ENCODE data around the gene RPL38.

The RPL38 gene

GRCh38 chr17:74190807-74191406 lies 12.6 kb upstream of the RPL38 start:
- no peak for DNase-seq
- no peak for ATAC-seq (replicated peaks)
- H3K36me3 Mint-ChIP-seq (ENCODE audit: insufficient read depth) = peaks cover 6% of the 10 kb centered on the region

GRCh38 chr17:74192950-74193781 lies 10.3 kb upstream of the RPL38 start:
- ATAC-seq (replicated peaks) = no peak
- H3K4me3 Mint-ChIP-seq = no peak overlapping the region

More at GRCh38 chr17:74190807-74191406, 12.6 kb upstream of the RPL38 start:
- Mint-ChIP-seq H3K27ac (no peak overlapping the region), H3K4me1 (ENCODE audit: low read depth in 2 of 2) (peaks cover 0 to 5% of the 10 kb centered on the region in 2 donors), H3K27me3 (peaks cover 46 to 88% of the 10 kb centered on the region in 2 donors), H3K9me3 (no peaks in the 10 kb centered on the region), H3K4me3 (no peak overlapping the region)

GRCh38 chr17:74194682-74195081 lies 8.8 kb upstream of the RPL38 start:
- DNase-seq (no peak), ATAC-seq (replicated peaks) (no peak)
- H3K4me1 Mint-ChIP-seq (ENCODE audit: low read depth in 2 of 2) = peaks cover 3 to 9% of the 10 kb centered on the region in 2 donors
- H3K36me3 Mint-ChIP-seq (ENCODE audit: insufficient read depth) = peaks cover 3% of the 10 kb centered on the region
- no peaks in the 10 kb centered on the region for H3K9me3 Mint-ChIP-seq
- H3K27me3 Mint-ChIP-seq = peaks cover 60 to 92% of the 10 kb centered on the region in 2 donors
- H3K4me3 Mint-ChIP-seq = no peak overlapping the region
- H3K27ac Mint-ChIP-seq = no peak overlapping the region

More at GRCh38 chr17:74192950-74193781, 10.3 kb upstream of the RPL38 start:
- Mint-ChIP-seq H3K9me3 (no peaks in the 10 kb centered on the region), H3K27ac (no peak overlapping the region), H3K4me1 (ENCODE audit: low read depth in 2 of 2) (peaks cover 0 to 5% of the 10 kb centered on the region in 2 donors), H3K27me3 (peaks cover 52 to 88% of the 10 kb centered on the region in 2 donors), H3K36me3 (ENCODE audit: insufficient read depth) (peaks cover 6% of the 10 kb centered on the region)
- no peak for DNase-seq

- H3K27ac Mint-ChIP-seq = no peak overlapping the region
- DNase-seq (no peak), ATAC-seq (replicated peaks) (no peak)
- peaks cover 79 to 100% of the 10 kb centered on the region in 2 donors for H3K27me3 Mint-ChIP-seq
- no peak overlapping the region for H3K4me3 Mint-ChIP-seq
- H3K4me1 Mint-ChIP-seq (ENCODE audit: low read depth in 2 of 2) = peaks cover 4 to 10% of the 10 kb centered on the region in 2 donors
- no peaks in the 10 kb centered on the region for H3K9me3 Mint-ChIP-seq
- H3K36me3 Mint-ChIP-seq (ENCODE audit: insufficient read depth) = peaks cover 5% of the 10 kb centered on the region
Measured at GRCh38 chr17:74196541-74197317, 6.7 kb upstream of the RPL38 start.

GRCh38 chr17:74197801-74198200 lies 5.7 kb upstream of the RPL38 start:
- no peak overlapping the region for H3K4me3 Mint-ChIP-seq
- ATAC-seq (replicated peaks) = no peak
- peaks cover 12% of the 10 kb centered on the region for H3K36me3 Mint-ChIP-seq (ENCODE audit: insufficient read depth)
- H3K4me1 Mint-ChIP-seq (ENCODE audit: low read depth in 2 of 2) = peaks cover 4 to 10% of the 10 kb centered on the region in 2 donors
- H3K27me3 Mint-ChIP-seq = peaks cover 85 to 99% of the 10 kb centered on the region in 2 donors
- H3K27ac Mint-ChIP-seq = no peak overlapping the region
- H3K9me3 Mint-ChIP-seq = no peaks in the 10 kb centered on the region
- DNase-seq = no peak

GRCh38 chr17:74198694-74199093 lies 4.8 kb upstream of the RPL38 start:
- H3K27me3 Mint-ChIP-seq = peaks cover 82 to 90% of the 10 kb centered on the region in 2 donors
- DNase-seq (no peak), ATAC-seq (replicated peaks) (no peak)
- peaks cover 13 to 17% of the 10 kb centered on the region in 2 donors for H3K4me1 Mint-ChIP-seq (ENCODE audit: low read depth in 2 of 2)
- H3K9me3 Mint-ChIP-seq = no peaks in the 10 kb centered on the region
- no peak overlapping the region for H3K4me3 Mint-ChIP-seq
- H3K27ac Mint-ChIP-seq = peak overlapping the region in 1 of 2 donors; percentile 78
- H3K36me3 Mint-ChIP-seq (ENCODE audit: insufficient read depth) = peaks cover 21% of the 10 kb centered on the region

- Mint-ChIP-seq H3K4me3 (no peak overlapping the region), H3K27me3 (peaks cover 78 to 82% of the 10 kb centered on the region in 2 donors), H3K27ac (peak overlapping the region in 1 of 2 donors; percentile 78), H3K9me3 (no peaks in the 10 kb centered on the region), H3K4me1 (ENCODE audit: low read depth in 2 of 2) (peaks cover 13 to 15% of the 10 kb centered on the region in 2 donors), H3K36me3 (ENCODE audit: insufficient read depth) (peaks cover 27% of the 10 kb centered on the region)
- peak; percentile 47 for ATAC-seq (replicated peaks)
- peak; percentile 54 to 62 (median 61) for DNase-seq
Measured at GRCh38 chr17:74199306-74200092, 4.0 kb upstream of the RPL38 start.

GRCh38 chr17:74200112-74200511 lies 3.4 kb upstream of the RPL38 start:
- DNase-seq (no peak), ATAC-seq (replicated peaks) (no peak)
- H3K27me3 Mint-ChIP-seq = peaks cover 72 to 76% of the 10 kb centered on the region in 2 donors
- H3K4me3 Mint-ChIP-seq = no peak overlapping the region
- peaks cover 16 to 18% of the 10 kb centered on the region in 2 donors for H3K4me1 Mint-ChIP-seq (ENCODE audit: low read depth in 2 of 2)
- H3K9me3 Mint-ChIP-seq = no peaks in the 10 kb centered on the region
- peaks cover 32% of the 10 kb centered on the region for H3K36me3 Mint-ChIP-seq (ENCODE audit: insufficient read depth)
- H3K27ac Mint-ChIP-seq = no peak overlapping the region

GRCh38 chr17:74201250-74201649 lies 2.2 kb upstream of the RPL38 start:
- Mint-ChIP-seq H3K4me3 (no peak overlapping the region), H3K27me3 (peaks cover 60 to 65% of the 10 kb centered on the region in 2 donors), H3K9me3 (no peaks in the 10 kb centered on the region), H3K36me3 (ENCODE audit: insufficient read depth) (peaks cover 40% of the 10 kb centered on the region), H3K4me1 (ENCODE audit: low read depth in 2 of 2) (peaks cover 24 to 25% of the 10 kb centered on the region in 2 donors), H3K27ac (no peak overlapping the region)
- ATAC-seq (replicated peaks) (no peak), DNase-seq (no peak)

- DNase-seq (no peak), ATAC-seq (replicated peaks) (no peak)
- H3K9me3 Mint-ChIP-seq = no peaks in the 10 kb centered on the region
- peaks cover 53 to 58% of the 10 kb centered on the region in 2 donors for H3K27me3 Mint-ChIP-seq
- H3K4me1 Mint-ChIP-seq (ENCODE audit: low read depth in 2 of 2) = peaks cover 27 to 28% of the 10 kb centered on the region in 2 donors
- H3K4me3 Mint-ChIP-seq = no peak overlapping the region
- no peak overlapping the region for H3K27ac Mint-ChIP-seq
- peaks cover 45% of the 10 kb centered on the region for H3K36me3 Mint-ChIP-seq (ENCODE audit: insufficient read depth)
Measured at GRCh38 chr17:74201948-74202347, 1.5 kb upstream of the RPL38 start.

- Mint-ChIP-seq H3K4me3 (peak overlapping the region; percentile 92 to 99), H3K4me1 (ENCODE audit: low read depth in 2 of 2) (peaks cover 29 to 31% of the 10 kb centered on the region in 2 donors), H3K27ac (peak overlapping the region in 1 of 2 donors; percentile 99), H3K27me3 (peaks cover 44 to 48% of the 10 kb centered on the region in 2 donors), H3K9me3 (no peaks in the 10 kb centered on the region), H3K36me3 (ENCODE audit: insufficient read depth) (peaks cover 55% of the 10 kb centered on the region)
- ATAC-seq (replicated peaks) = peak; percentile 9
- no peak for DNase-seq
Measured at GRCh38 chr17:74202938-74203337, 540 bp upstream of the RPL38 start.

GRCh38 chr17:74204474-74204873 lies 996 bp downstream of the RPL38 start:
- Mint-ChIP-seq H3K4me1 (ENCODE audit: low read depth in 2 of 2) (peaks cover 29 to 39% of the 10 kb centered on the region in 2 donors), H3K36me3 (ENCODE audit: insufficient read depth) (peaks cover 71% of the 10 kb centered on the region)

More at GRCh38 chr17:74204474-74204873, 996 bp downstream of the RPL38 start:
- Mint-ChIP-seq H3K9me3 (no peaks in the 10 kb centered on the region), H3K27ac (peak overlapping the region; percentile 91 to 99), H3K4me3 (peak overlapping the region; percentile 92 to 99), H3K27me3 (peaks cover 29 to 33% of the 10 kb centered on the region in 2 donors)
- ATAC-seq (replicated peaks) = no peak
- DNase-seq = no peak

Measured in effector memory CD8-positive, alpha-beta T cell (primary cell).